Type B pancreatic cell (in vitro differentiated cells): ENCODE measurements around the gene CNIH3. TPM values are rescaled to one million over a fixed set of nuclear protein-coding genes. Genes with fewer than 3 reads are reported as not detected.

Experiments
- DNase-seq: peaks from one replicate; pipeline ENCODE4 v3.0.0; 2021; ENCODE audit warnings: mixed read lengths; ENCODE audit not compliant: unreplicated experiment; ENCODE audit errors: extremely low spot score
- H3K27ac Mint-ChIP-seq: 2 replicates; pipeline ENCODE4 v1.8.0; 2021; ENCODE audit warnings: mild to moderate bottlenecking, mixed read lengths
- H3K27me3 Mint-ChIP-seq: 2 replicates; pipeline ENCODE4 v1.8.0; 2021; ENCODE audit warnings: mixed read lengths
- H3K36me3 Mint-ChIP-seq: 2 replicates; pipeline ENCODE4 v1.8.0; 2021; ENCODE audit warnings: mixed read lengths
- H3K4me1 Mint-ChIP-seq: one replicate; pipeline ENCODE4 v1.8.0; 2021; ENCODE audit warnings: mixed read lengths; ENCODE audit not compliant: unreplicated experiment
- H3K4me3 Mint-ChIP-seq: 2 replicates; pipeline ENCODE4 v1.8.0; 2021; ENCODE audit warnings: mild to moderate bottlenecking, mixed read lengths
- H3K9me3 Mint-ChIP-seq: 2 replicates; pipeline ENCODE4 v1.8.0; 2021; ENCODE audit warnings: mixed read lengths
- total RNA-seq: library from RNA; stranded (reverse); gene quantifications from 2 replicates; pipeline ENCODE4 v1.2.1, GENCODE V29; 2021; ENCODE audit warnings: low replicate concordance
- TF ChIP-seq, protein P1 (sequence below): fragments of 200-600 bp; sonication (generic); conservative IDR thresholded peaks from 2 replicates; pipeline ENCODE4 v1.5.0; 2021; ENCODE audit warnings: antibody characterized with exemption, mild to moderate bottlenecking

Gene CNIH3
- total RNA-seq, 1 donor from 2014 or later = 4.5 TPM

DNA sequence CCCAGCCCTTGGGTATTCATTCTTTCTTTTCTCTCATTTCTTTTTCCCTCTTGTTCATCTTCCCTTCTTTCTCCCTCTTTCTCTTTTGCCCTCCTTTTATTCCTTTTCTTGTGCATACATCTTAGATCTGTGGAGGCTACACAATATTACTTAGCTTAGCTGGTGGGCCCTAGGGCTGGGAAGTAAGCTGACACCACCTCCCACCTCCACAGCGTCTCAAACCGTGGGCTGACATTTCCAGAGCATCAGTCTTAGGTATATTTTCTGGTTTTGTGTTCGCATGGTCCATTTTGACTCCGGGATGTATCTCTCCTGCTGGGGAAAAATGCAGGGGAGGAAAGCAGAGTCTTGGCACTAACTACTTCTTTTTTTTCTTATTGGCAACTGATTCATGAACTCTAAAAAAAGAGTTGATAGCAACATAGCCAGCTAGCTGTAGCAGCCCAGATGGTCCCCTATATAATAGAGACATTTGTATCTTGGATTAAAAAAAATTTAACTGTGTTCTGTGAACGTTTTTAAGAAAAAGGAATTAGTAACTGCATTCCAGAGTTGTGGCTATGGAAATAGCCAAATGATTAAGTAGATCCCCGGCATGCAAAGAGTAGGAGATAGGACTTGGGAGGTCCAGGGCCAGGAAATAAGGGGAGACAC lies 15.5 kb downstream of the CNIH3 start:
- H3K27me3 Mint-ChIP-seq = peaks cover 11% of the 10 kb centered on the region
- no peak overlapping the region for H3K27ac Mint-ChIP-seq
- TF ChIP-seq, protein P1, sequence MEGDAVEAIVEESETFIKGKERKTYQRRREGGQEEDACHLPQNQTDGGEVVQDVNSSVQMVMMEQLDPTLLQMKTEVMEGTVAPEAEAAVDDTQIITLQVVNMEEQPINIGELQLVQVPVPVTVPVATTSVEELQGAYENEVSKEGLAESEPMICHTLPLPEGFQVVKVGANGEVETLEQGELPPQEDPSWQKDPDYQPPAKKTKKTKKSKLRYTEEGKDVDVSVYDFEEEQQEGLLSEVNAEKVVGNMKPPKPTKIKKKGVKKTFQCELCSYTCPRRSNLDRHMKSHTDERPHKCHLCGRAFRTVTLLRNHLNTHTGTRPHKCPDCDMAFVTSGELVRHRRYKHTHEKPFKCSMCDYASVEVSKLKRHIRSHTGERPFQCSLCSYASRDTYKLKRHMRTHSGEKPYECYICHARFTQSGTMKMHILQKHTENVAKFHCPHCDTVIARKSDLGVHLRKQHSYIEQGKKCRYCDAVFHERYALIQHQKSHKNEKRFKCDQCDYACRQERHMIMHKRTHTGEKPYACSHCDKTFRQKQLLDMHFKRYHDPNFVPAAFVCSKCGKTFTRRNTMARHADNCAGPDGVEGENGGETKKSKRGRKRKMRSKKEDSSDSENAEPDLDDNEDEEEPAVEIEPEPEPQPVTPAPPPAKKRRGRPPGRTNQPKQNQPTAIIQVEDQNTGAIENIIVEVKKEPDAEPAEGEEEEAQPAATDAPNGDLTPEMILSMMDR = no peak

GRCh38 chr1:224632381-224632871 lies 16.3 kb downstream of the CNIH3 start:
- Mint-ChIP-seq H3K4me1 (peaks cover 35% of the 10 kb centered on the region), H3K27ac (no peak overlapping the region), H3K27me3 (peaks cover 9% of the 10 kb centered on the region), H3K36me3 (no peaks in the 10 kb centered on the region), H3K4me3 (no peak overlapping the region), H3K9me3 (no peaks in the 10 kb centered on the region)
- no peak for DNase-seq
- TF ChIP-seq, protein P1 = no peak

More for the DNA sequence above, 15.5 kb downstream of the CNIH3 start:
- Mint-ChIP-seq H3K4me3 (peak overlapping the region; percentile 31), H3K9me3 (no peaks in the 10 kb centered on the region), H3K36me3 (no peaks in the 10 kb centered on the region), H3K4me1 (peaks cover 35% of the 10 kb centered on the region)
- DNase-seq = no peak

- Mint-ChIP-seq H3K9me3 (no peaks in the 10 kb centered on the region), H3K27me3 (peaks cover 9% of the 10 kb centered on the region), H3K27ac (no peak overlapping the region), H3K4me3 (no peak overlapping the region), H3K36me3 (no peaks in the 10 kb centered on the region), H3K4me1 (peaks cover 35% of the 10 kb centered on the region)
- TF ChIP-seq, protein P1 = peak; percentile 32
- DNase-seq = no peak
These were observed 16.8 kb downstream of the CNIH3 start for GRCh38 chr1:224632921-224633321.

DNA sequence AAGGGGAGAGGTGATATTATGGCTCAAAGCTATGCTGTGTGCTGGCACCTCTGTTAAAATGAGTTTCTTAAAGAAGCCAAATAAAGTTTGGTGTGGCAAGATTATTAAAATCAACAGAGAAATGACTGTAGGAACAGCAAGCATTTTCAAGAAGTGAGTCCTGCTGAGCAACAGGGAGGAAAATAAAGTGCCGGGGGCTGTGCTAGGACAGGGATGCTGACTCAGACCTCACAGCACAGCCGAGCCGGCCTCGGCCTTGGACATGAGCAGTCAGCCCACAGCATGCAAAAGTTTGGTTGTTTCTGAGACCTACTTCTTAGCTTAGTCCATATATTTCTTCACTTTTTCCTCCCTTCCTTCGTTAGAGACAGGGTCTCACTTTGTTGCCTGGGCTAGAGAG lies 19.2 kb downstream of the CNIH3 start:
- Mint-ChIP-seq H3K4me3 (no peak overlapping the region), H3K27ac (no peak overlapping the region), H3K27me3 (peaks cover 3% of the 10 kb centered on the region), H3K36me3 (no peaks in the 10 kb centered on the region), H3K9me3 (no peaks in the 10 kb centered on the region), H3K4me1 (peaks cover 30% of the 10 kb centered on the region)
- DNase-seq = no peak
- TF ChIP-seq, protein P1 = no peak

GRCh38 chr1:224637515-224637914 lies 21.4 kb downstream of the CNIH3 start:
- H3K4me1 Mint-ChIP-seq = peaks cover 17% of the 10 kb centered on the region
- no peak overlapping the region for H3K27ac Mint-ChIP-seq
- TF ChIP-seq, protein P1 = no peak
- peaks cover 6% of the 10 kb centered on the region for H3K27me3 Mint-ChIP-seq
- no peak overlapping the region for H3K4me3 Mint-ChIP-seq
- H3K36me3 Mint-ChIP-seq = no peaks in the 10 kb centered on the region
- no peaks in the 10 kb centered on the region for H3K9me3 Mint-ChIP-seq
- DNase-seq = no peak
